Astrocyte (in vitro differentiated cells and primary cell): ENCODE data around the gene CHMP4B. TPM values are rescaled to one million over a fixed set of nuclear protein-coding genes. Genes with fewer than 3 reads are reported as not detected.

Experiments used
- DNase-seq: peaks from one replicate; pipeline ENCODE4 v3.0.0-alpha.2; 2010; ENCODE audit warnings: low read depth
- FAIRE-seq: peaks from 2 replicates; lab custom pipeline; 2011; peaks lifted over from hg19 to GRCh38; lab: Jason Lieb, UNC
- H2AFZ ChIP-seq: 2 replicates; pipeline ENCODE4 v1.6.0; 2012; ENCODE audit warnings: low read depth, low read length, inconsistent platforms
- H3K27ac ChIP-seq: 2 replicates; pipeline ENCODE4 v1.5.1; 2011; ENCODE audit warnings: low read depth, low read length, inconsistent platforms
- H3K27me3 ChIP-seq: 2 replicates; pipeline ENCODE4 v1.6.0; 2011; ENCODE audit warnings: low read length, inconsistent platforms; ENCODE audit not compliant: insufficient read depth
- H3K36me3 ChIP-seq: 2 replicates; pipeline ENCODE4 v1.5.1; 2011; ENCODE audit warnings: low read length, inconsistent platforms; ENCODE audit not compliant: insufficient read depth
- H3K4me1 ChIP-seq: 2 replicates; pipeline ENCODE4 v1.5.1; 2011; ENCODE audit warnings: low read length, inconsistent platforms; ENCODE audit not compliant: insufficient read depth
- H3K4me2 ChIP-seq: 2 replicates; pipeline ENCODE4 v1.6.0; 2012; ENCODE audit warnings: low read length, inconsistent platforms
- H3K4me3 ChIP-seq: 2 replicates; pipeline ENCODE4 v1.5.1; 2011; ENCODE audit warnings: low read depth, mild to moderate bottlenecking, low read length, inconsistent platforms; ENCODE audit not compliant: insufficient read depth
- H3K79me2 ChIP-seq: 2 replicates; pipeline ENCODE4 v1.6.0; 2012; ENCODE audit warnings: mild to moderate bottlenecking, low read length, inconsistent platforms; ENCODE audit not compliant: insufficient read depth
- H3K9ac ChIP-seq: 2 replicates; pipeline ENCODE4 v1.6.0; 2012; ENCODE audit warnings: mild to moderate bottlenecking, low read length, inconsistent platforms
- H3K9me3 ChIP-seq: 2 replicates; pipeline ENCODE4 v1.5.1; 2012; ENCODE audit warnings: low read depth, mild to moderate bottlenecking, low read length, inconsistent platforms; ENCODE audit not compliant: insufficient read depth
- H4K20me1 ChIP-seq: 2 replicates; pipeline ENCODE4 v1.6.0; 2012; ENCODE audit warnings: low read length, inconsistent platforms; ENCODE audit not compliant: insufficient read depth
- H3K27ac Mint-ChIP-seq: one replicate; pipeline ENCODE4 v1.8.0; 2021; ENCODE audit warnings: mild to moderate bottlenecking, mixed read lengths; ENCODE audit not compliant: unreplicated experiment
- H3K27me3 Mint-ChIP-seq: one replicate; pipeline ENCODE4 v1.8.0; 2021; ENCODE audit warnings: low read depth, mixed read lengths; ENCODE audit not compliant: unreplicated experiment
- H3K36me3 Mint-ChIP-seq: one replicate; pipeline ENCODE4 v1.8.0; 2021; ENCODE audit warnings: low read depth, mixed read lengths; ENCODE audit not compliant: unreplicated experiment
- H3K4me1 Mint-ChIP-seq: one replicate; pipeline ENCODE4 v1.8.0; 2021; ENCODE audit warnings: low read depth, mixed read lengths; ENCODE audit not compliant: unreplicated experiment
- H3K4me3 Mint-ChIP-seq: one replicate; pipeline ENCODE4 v1.8.0; 2021; ENCODE audit warnings: mild to moderate bottlenecking, moderate library complexity, mixed read lengths; ENCODE audit not compliant: unreplicated experiment
- H3K9me3 Mint-ChIP-seq: one replicate; pipeline ENCODE4 v1.8.0; 2021; ENCODE audit warnings: mild to moderate bottlenecking, mixed read lengths; ENCODE audit not compliant: unreplicated experiment
- CTCF ChIP-seq: IDR thresholded peaks from 2 replicates; pipeline ENCODE4 v1.5.1; 2011; ENCODE audit warnings: low read depth, mild to moderate bottlenecking, inconsistent platforms, low read length, moderate library complexity; ENCODE audit not compliant: insufficient read depth
- EZH2 ChIP-seq: IDR thresholded peaks from 2 replicates; pipeline ENCODE4 v1.6.1; 2012; ENCODE audit warnings: mild to moderate bottlenecking, low read length, inconsistent platforms; ENCODE audit not compliant: insufficient read depth
- total RNA-seq: library from RNA; stranded (reverse); gene quantifications from 2 replicates; pipeline ENCODE4 v1.2.1, GENCODE V29; 2021

Gene CHMP4B
- total RNA-seq, 1 donor from 2014 or later = 90.6 TPM

GRCh38 chr20:33880396-33880795 is 69.2 kb downstream of the CHMP4B start:
- Mint-ChIP-seq H3K4me1 (no peaks in the 10 kb centered on the region), H3K4me3 (no peak overlapping the region), H3K27ac (no peak overlapping the region), H3K27me3 (peaks cover 14% of the 10 kb centered on the region), H3K9me3 (peaks cover 23% of the 10 kb centered on the region), H3K36me3 (peaks cover 2% of the 10 kb centered on the region)
- no peaks in the 10 kb centered on the region for H3K79me2 ChIP-seq
- no peaks in the 10 kb centered on the region for H3K27me3 ChIP-seq
- peaks cover 2% of the 10 kb centered on the region for H3K9me3 ChIP-seq
- no peak overlapping the region for H3K4me3 ChIP-seq
- H4K20me1 ChIP-seq = no peaks in the 10 kb centered on the region
- H3K4me2 ChIP-seq = no peak overlapping the region
- H3K9ac ChIP-seq = no peak overlapping the region
- H3K4me1 ChIP-seq = no peaks in the 10 kb centered on the region
- FAIRE-seq (no peak), DNase-seq (no peak)
- H2AFZ ChIP-seq = no peak overlapping the region
- no peak overlapping the region for H3K27ac ChIP-seq
- no peaks in the 10 kb centered on the region for H3K36me3 ChIP-seq
- TF ChIP-seq CTCF = no peak
- TF ChIP-seq EZH2 = no peak

DNA sequence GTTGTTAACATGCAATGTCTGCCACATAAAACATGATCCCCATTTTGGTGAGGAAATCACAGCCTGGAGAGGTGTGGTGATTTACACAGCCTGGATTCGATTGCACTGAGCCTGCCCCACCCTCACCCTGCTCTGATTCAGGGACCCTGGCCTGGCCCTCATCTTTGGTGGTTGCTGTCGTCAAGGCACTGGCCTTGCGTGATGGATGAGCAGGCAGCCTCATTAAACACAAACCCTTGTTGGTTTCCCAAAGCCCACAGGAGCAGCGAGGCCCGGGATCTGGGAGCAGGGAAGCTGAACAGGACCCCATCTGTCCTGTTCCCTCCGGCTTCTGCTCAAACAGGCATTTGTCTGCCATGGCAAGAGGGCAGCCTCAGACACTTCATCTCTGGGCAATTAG is 70.8 kb downstream of the CHMP4B start:
- H3K36me3 ChIP-seq = no peaks in the 10 kb centered on the region
- peaks cover 2% of the 10 kb centered on the region for H3K36me3 Mint-ChIP-seq
- no peaks in the 10 kb centered on the region for H3K4me1 Mint-ChIP-seq
- no peak overlapping the region for H3K4me2 ChIP-seq
- no peak for DNase-seq
- no peak overlapping the region for H3K27ac Mint-ChIP-seq
- H3K27ac ChIP-seq = no peak overlapping the region
- TF ChIP-seq EZH2 (no peak), CTCF (no peak)
- no peaks in the 10 kb centered on the region for H3K4me1 ChIP-seq
- H3K9me3 Mint-ChIP-seq = peaks cover 22% of the 10 kb centered on the region
- no peak overlapping the region for H3K4me3 ChIP-seq
- H4K20me1 ChIP-seq = no peaks in the 10 kb centered on the region
- no peak for FAIRE-seq
- no peak overlapping the region for H3K9ac ChIP-seq
- no peaks in the 10 kb centered on the region for H3K79me2 ChIP-seq
- H3K27me3 Mint-ChIP-seq = peaks cover 14% of the 10 kb centered on the region
- H3K27me3 ChIP-seq = no peaks in the 10 kb centered on the region
- no peak overlapping the region for H3K4me3 Mint-ChIP-seq
- no peak overlapping the region for H2AFZ ChIP-seq
- H3K9me3 ChIP-seq = peaks cover 2% of the 10 kb centered on the region

DNA sequence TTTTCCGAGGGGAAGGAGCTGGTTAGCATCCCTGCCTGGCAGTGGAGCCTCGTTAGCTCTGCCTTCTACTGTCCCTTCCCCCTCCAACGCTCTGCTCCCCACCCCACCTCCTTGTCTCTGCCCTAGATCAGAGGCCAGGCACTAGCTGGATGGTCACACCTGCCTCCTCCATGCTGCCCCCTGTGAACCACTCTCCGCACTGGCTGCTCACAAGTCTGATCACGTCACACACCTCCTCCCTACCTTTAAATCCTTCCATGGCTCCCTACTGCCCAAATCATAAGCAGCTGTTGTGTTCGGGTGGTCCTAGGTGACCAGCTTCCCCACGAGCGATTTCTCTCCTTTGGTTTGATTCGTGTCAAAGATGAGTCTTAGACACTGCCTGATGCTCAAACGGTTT is 71.3 kb downstream of the CHMP4B start:
- Histone ChIP-seq H3K4me2 (no peak overlapping the region), H3K36me3 (no peaks in the 10 kb centered on the region), H3K4me1 (no peaks in the 10 kb centered on the region), H3K9me3 (peaks cover 2% of the 10 kb centered on the region), H2AFZ (no peak overlapping the region), H3K27me3 (no peaks in the 10 kb centered on the region), H3K9ac (no peak overlapping the region), H3K4me3 (no peak overlapping the region), H3K79me2 (no peaks in the 10 kb centered on the region), H4K20me1 (no peaks in the 10 kb centered on the region), H3K27ac (no peak overlapping the region)
- FAIRE-seq = no peak
- H3K4me3 Mint-ChIP-seq = no peak overlapping the region
- no peak for TF ChIP-seq EZH2
- no peak for TF ChIP-seq CTCF
- peaks cover 15% of the 10 kb centered on the region for H3K27me3 Mint-ChIP-seq
- DNase-seq = no peak
- no peak overlapping the region for H3K27ac Mint-ChIP-seq
- peaks cover 2% of the 10 kb centered on the region for H3K36me3 Mint-ChIP-seq
- H3K4me1 Mint-ChIP-seq = no peaks in the 10 kb centered on the region
- peaks cover 22% of the 10 kb centered on the region for H3K9me3 Mint-ChIP-seq
